ENCODE data around the gene ZCCHC24. TPM values are rescaled to one million over a fixed set of nuclear protein-coding genes. Genes with fewer than 3 reads are reported as not detected.

Gene ZCCHC24
- total RNA-seq, 1 experiment from 2014 or later, result 3.8 TPM

- no peak overlapping the region for H2BK5ac ChIP-seq (ENCODE audit: insufficient read length, low read length)
- H3K4me1 Mint-ChIP-seq, result peaks cover 8 to 11% of the 10 kb centered on the region in 2 experiments
- H3K9me3 ChIP-seq (ENCODE audit: control insufficient read depth, low read depth, low read length), result no peaks in the 10 kb centered on the region
- H3K4me2 ChIP-seq (ENCODE audit: insufficient read depth, insufficient read length, low read length), result no peak overlapping the region
- no peak overlapping the region for H2BK15ac ChIP-seq (ENCODE audit: low read depth, low read length)
- H3K4me1 ChIP-seq (ENCODE audit: insufficient read depth, low read length), result no peaks in the 10 kb centered on the region
- H3K27me3 Mint-ChIP-seq (ENCODE audit: low read depth), result peaks cover 19% of the 10 kb centered on the region
- H3K4ac ChIP-seq (ENCODE audit: low read depth, low read length), result no peak overlapping the region
- no peak overlapping the region for H2BK120ac ChIP-seq (ENCODE audit: low read depth, low read length, poor library complexity, severe bottlenecking)
- no peak overlapping the region for H3K4me3 Mint-ChIP-seq
- no peak overlapping the region for H3K14ac ChIP-seq (ENCODE audit: insufficient read depth, low read length)
- H2AFZ ChIP-seq (ENCODE audit: low read length), result no peak overlapping the region
- H3K27me3 ChIP-seq (ENCODE audit: insufficient read depth, low read length), result no peaks in the 10 kb centered on the region
- no peak overlapping the region for H4K5ac ChIP-seq (ENCODE audit: insufficient read length, low read depth, low read length)
- WGBS (ENCODE audit: extremely low coverage, insufficient read length, low lambda C conversion rate), result no CpG with 5 or more reads among the region's 7 CpGs
- H3K23ac ChIP-seq (ENCODE audit: insufficient read length, low read depth, low read length), result no peak overlapping the region
- no peak overlapping the region for H3K9ac ChIP-seq (ENCODE audit: extremely low read depth, insufficient read length, low read length)
- no peaks in the 10 kb centered on the region for H3K79me1 ChIP-seq (ENCODE audit: insufficient read depth, low read depth, low read length, poor library complexity, severe bottlenecking)
- H4K91ac ChIP-seq (ENCODE audit: insufficient read length, low read depth, low read length), result no peak overlapping the region
- H4K8ac ChIP-seq (replicated peaks; ENCODE audit: insufficient read length, low read depth, low read length), result no peak overlapping the region
- no peak for TF ChIP-seq CTCF (conservative IDR thresholded peaks at IDR 0.05)
- H4K20me1 ChIP-seq (ENCODE audit: control insufficient read depth, insufficient read depth, insufficient read length), result no peaks in the 10 kb centered on the region
- H3K9me3 Mint-ChIP-seq, result no peaks in the 10 kb centered on the region
- no peak overlapping the region for H2BK12ac ChIP-seq (ENCODE audit: insufficient read length, low read depth, low read length)
- H3K56ac ChIP-seq (ENCODE audit: insufficient read length, low read depth, low read length), result no peak overlapping the region
- H3K27ac ChIP-seq (ENCODE audit: insufficient read length, low read depth, low read length), result no peak overlapping the region
- no peak overlapping the region for H2BK20ac ChIP-seq (ENCODE audit: low read depth, low read length, poor library complexity, severe bottlenecking)
- H2AK5ac ChIP-seq (ENCODE audit: insufficient read length, low read length), result no peak overlapping the region
- no peaks in the 10 kb centered on the region for H3K36me3 Mint-ChIP-seq (ENCODE audit: insufficient read depth in 1 of 3, low read depth in 3 of 3)
- no peak overlapping the region for H3K27ac Mint-ChIP-seq
- H3K79me2 ChIP-seq (ENCODE audit: insufficient read depth, low read length), result no peaks in the 10 kb centered on the region
- DNase-seq, result peak; percentile 10
- H3K18ac ChIP-seq (ENCODE audit: insufficient read length, low read depth, low read length), result no peak overlapping the region
- no peak overlapping the region for H3T11ph ChIP-seq (ENCODE audit: low read length)
- no peaks in the 10 kb centered on the region for H3K23me2 ChIP-seq (ENCODE audit: insufficient read length, low read depth, low read length, poor library complexity, severe bottlenecking)
Observed at GRCh38 chr10:79472449-79472848, 27.0 kb upstream of the ZCCHC24 start.
